Measurements from ENCODE around the gene ACOX1.

The ACOX1 gene

DNA sequence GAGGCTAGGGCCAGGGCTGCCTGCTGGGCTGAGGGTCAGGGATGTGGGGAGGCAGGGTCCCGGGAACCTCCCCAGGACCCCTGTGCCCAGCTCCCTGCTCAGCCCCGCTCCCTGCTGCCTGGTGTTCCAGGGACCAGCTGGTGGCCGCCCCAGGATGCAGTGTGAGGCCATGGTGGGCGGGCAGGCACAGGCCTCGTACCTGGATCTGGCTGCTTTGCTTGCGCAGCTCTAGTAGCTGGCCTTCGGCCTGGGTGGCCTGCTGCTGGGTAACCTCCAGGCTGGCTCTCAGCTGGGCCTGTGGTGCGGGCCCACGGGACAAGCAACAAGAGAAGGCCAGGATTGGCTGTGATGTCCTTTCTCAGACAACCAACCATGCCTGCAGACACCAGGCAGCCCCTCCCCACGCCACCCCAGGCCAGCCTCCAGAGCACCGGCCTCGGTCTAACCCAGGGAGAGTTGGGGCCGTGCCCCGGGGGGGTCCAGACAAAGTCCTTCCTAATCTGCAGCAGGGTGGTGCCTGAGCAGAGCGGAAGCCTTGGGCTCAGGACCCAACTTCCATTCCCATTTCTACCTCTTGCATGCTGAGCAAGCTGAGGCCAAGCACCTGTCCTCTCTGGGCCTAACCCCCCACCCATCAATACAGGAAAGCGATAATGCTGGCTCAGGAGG lies 86.3 kb downstream of the ACOX1 start:
- no peak for DNase-seq (ENCODE audit: low read depth in 2 of 2)

DNA sequence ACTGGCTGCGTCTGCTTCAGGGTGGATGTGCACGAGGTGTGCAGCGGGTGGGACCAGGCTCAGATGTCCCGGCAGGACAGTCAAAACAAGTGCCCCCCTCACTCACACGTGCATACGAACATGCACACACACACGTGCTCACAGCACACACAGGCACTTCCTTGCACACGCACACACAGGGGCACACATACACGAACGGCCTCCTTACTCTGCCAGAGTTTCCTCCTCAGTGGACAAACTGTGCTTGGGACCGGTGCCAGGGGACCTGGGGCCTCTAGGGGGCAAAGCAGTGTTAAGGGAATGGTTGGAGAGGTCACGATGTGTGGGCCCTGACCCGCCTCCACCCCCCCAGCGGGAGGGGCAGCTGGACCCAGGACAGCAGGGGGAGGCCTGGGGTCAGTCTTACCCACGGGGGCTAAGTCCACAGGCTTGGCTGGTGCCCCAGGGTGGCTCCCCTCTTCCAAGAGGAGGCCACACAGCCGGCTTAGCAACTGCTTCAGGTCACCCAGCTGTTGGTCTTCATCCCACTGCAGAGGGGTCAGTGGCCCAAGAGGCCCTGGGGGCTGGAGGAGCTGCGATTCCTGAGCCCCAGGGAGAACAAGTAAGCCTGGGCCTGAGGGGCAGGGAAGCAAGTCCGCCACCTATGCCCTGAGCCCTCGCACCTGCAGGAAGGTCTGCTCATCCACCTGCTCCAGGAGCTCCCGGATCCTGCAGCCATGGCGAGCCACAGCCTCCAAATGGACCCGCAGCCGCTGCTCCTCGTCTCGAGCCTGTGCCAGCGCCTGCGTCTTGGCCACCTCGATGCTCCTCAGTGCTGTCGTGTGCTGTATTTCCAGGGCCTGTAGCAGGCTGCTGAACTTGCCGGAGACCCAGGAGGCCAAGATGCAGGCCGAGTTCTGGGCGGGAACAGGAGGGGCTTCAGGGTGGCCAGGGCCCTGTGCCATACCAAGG lies 87.1 kb downstream of the ACOX1 start:
- no peak for DNase-seq (ENCODE audit: low read depth in 2 of 2)
